Epidermal melanocyte (primary cell): ENCODE data around the gene ANO4.
"Not testable (repeated sequence)": the region's sequence is repeated elsewhere in the genome, so short reads cannot be mapped to it uniquely, and the experiment has no call there.

Experiments used
- DNase-seq: peaks from one replicate; pipeline ENCODE4 v3.0.0; 2011; ENCODE audit warnings: low spot score; ENCODE audit not compliant: insufficient read length

Gene ANO4

GRCh38 chr12:100868487-100868886, 73.9 kb downstream of the ANO4 start:
- no peak for DNase-seq

GRCh38 chr12:100871195-100871734, 76.7 kb downstream of the ANO4 start:
- DNase-seq = no peak

GRCh38 chr12:100875156-100875555, 80.6 kb downstream of the ANO4 start:
- no peak for DNase-seq

- no peak for DNase-seq
Observed at GRCh38 chr12:100875771-100876170, 81.2 kb downstream of the ANO4 start.

- no peak for DNase-seq
Observed at GRCh38 chr12:100877776-100878175, 83.2 kb downstream of the ANO4 start.

- DNase-seq = no peak
Observed at GRCh38 chr12:100895192-100895591, 100.6 kb downstream of the ANO4 start.

GRCh38 chr12:100896192-100896591, 101.6 kb downstream of the ANO4 start:
- no peak for DNase-seq

- no peak for DNase-seq
Observed at GRCh38 chr12:100897240-100897639, 102.7 kb downstream of the ANO4 start.

- no peak for DNase-seq
Observed at GRCh38 chr12:100899301-100899700, 104.7 kb downstream of the ANO4 start.

- no peak for DNase-seq
Observed at GRCh38 chr12:100900808-100901207, 106.2 kb downstream of the ANO4 start.

GRCh38 chr12:100901266-100901665, 106.7 kb downstream of the ANO4 start:
- no peak for DNase-seq

GRCh38 chr12:100904270-100904669, 109.7 kb downstream of the ANO4 start:
- no peak for DNase-seq

GRCh38 chr12:100908501-100908900, 113.9 kb downstream of the ANO4 start:
- DNase-seq = no peak

- no peak for DNase-seq
Observed at GRCh38 chr12:100913872-100914592, 119.5 kb downstream of the ANO4 start.

- no peak for DNase-seq
Observed at GRCh38 chr12:100919116-100919515, 124.5 kb downstream of the ANO4 start.

GRCh38 chr12:100920493-100920892, 125.9 kb downstream of the ANO4 start:
- no peak for DNase-seq

GRCh38 chr12:100926669-100927248, 132.2 kb downstream of the ANO4 start:
- DNase-seq = no peak

- no peak for DNase-seq
Observed at GRCh38 chr12:100927826-100928225, 133.2 kb downstream of the ANO4 start.

GRCh38 chr12:100932571-100932970, 138.0 kb downstream of the ANO4 start:
- no peak for DNase-seq

- DNase-seq = not testable (repeated sequence)
Observed at GRCh38 chr12:100933531-100933930, 139.0 kb downstream of the ANO4 start.

- no peak for DNase-seq
Observed at GRCh38 chr12:100935929-100936328, 141.4 kb downstream of the ANO4 start.

GRCh38 chr12:100936661-100937060, 142.1 kb downstream of the ANO4 start:
- DNase-seq = no peak

- DNase-seq = no peak
Observed at GRCh38 chr12:100940503-100940902, 145.9 kb downstream of the ANO4 start.
